ENCODE results near the gene KSR2. TPM values are rescaled to one million over a fixed set of nuclear protein-coding genes. Genes with fewer than 3 reads are reported as not detected.

The KSR2 gene
- total and polyA plus RNA-seq, 2 of the 4 experiments (the other 2 are of a cell fraction): not detected

DNA sequence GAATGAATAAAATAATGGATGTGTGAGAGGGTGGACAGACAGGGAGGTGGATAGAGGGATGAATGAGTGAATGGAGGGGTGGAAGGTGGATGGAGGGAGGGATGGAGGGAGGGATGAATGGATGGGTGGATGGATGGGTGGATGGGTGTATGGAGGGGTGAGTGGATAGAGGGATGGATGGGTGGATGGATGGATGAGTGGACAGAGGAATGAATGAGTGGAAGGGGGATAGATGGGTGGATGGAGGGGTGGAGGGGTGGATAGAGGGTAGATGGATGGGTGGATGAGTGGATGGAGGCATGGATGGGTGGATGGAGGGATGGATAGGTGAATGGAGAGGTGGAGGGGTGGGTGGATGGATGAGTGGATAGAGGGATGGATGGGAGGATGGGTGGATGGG is 559.5 kb downstream of the KSR2 start:
- ATAC-seq (ENCODE audit: low read depth) (no peak), DNase-seq (no peak)
- H2BK15ac ChIP-seq (ENCODE audit: low read depth, low read length): no peak overlapping the region
- no peak overlapping the region for H3K4me2 ChIP-seq (ENCODE audit: low read depth, low read length)
- no peak overlapping the region for H2AK5ac ChIP-seq (ENCODE audit: low read depth, low read length)
- H3K9me1 ChIP-seq (ENCODE audit: insufficient read depth, low read length): no peaks in the 10 kb centered on the region
- H3K4me3 ChIP-seq (ENCODE audit: insufficient read depth, low read depth, low read length): no peak overlapping the region
- intact Hi-C loops (cut with micrococcal nuclease) (no loop called here), in situ Hi-C loops (cut with MboI; ENCODE audit: low sequenced_read_pairs) (no loop called here), dilution Hi-C loops (cut with HindIII; ENCODE audit: low sequenced_read_pairs, unreplicated experiment) (no loop called here)
- H3K4ac ChIP-seq (ENCODE audit: low read depth, low read length): no peak overlapping the region
- H3K14ac ChIP-seq (replicated peaks; ENCODE audit: low read depth, low read length): no peak overlapping the region
- no peaks in the 10 kb centered on the region for H4K20me1 ChIP-seq (ENCODE audit: insufficient read depth, low read length)
- peaks cover 39% of the 10 kb centered on the region for H3K9me3 ChIP-seq (ENCODE audit: control insufficient read depth, insufficient read depth, low read length)
- no peak overlapping the region for H3K9ac ChIP-seq (ENCODE audit: low read depth, low read length)
- H3K27ac ChIP-seq (ENCODE audit: insufficient read depth, low read length): no peak overlapping the region
- H3K4me1 ChIP-seq (ENCODE audit: control insufficient read depth, insufficient read depth, low read length): no peaks in the 10 kb centered on the region
- no peak overlapping the region for H3K23ac ChIP-seq (ENCODE audit: low read depth, low read length)
- no peak for TF ChIP-seq FOS (IDR thresholded peaks at IDR 0.05; ENCODE audit: low read depth, low read length)
- no peak for TF ChIP-seq RFX5 (IDR thresholded peaks at IDR 0.05; ENCODE audit: low read depth, low read length)
- TF ChIP-seq, protein P1, sequence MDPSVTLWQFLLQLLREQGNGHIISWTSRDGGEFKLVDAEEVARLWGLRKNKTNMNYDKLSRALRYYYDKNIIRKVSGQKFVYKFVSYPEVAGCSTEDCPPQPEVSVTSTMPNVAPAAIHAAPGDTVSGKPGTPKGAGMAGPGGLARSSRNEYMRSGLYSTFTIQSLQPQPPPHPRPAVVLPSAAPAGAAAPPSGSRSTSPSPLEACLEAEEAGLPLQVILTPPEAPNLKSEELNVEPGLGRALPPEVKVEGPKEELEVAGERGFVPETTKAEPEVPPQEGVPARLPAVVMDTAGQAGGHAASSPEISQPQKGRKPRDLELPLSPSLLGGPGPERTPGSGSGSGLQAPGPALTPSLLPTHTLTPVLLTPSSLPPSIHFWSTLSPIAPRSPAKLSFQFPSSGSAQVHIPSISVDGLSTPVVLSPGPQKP (IDR thresholded peaks at IDR 0.05; ENCODE audit: borderline replicate concordance, low read depth, low read length): no peak
- no peak for TF ChIP-seq RAD21 (IDR thresholded peaks at IDR 0.05; ENCODE audit: low read length)
- no peak for TF ChIP-seq POLR2A (IDR thresholded peaks at IDR 0.05; ENCODE audit: low read depth, low read length)
- TF ChIP-seq MAFK (IDR thresholded peaks at IDR 0.05; ENCODE audit: low read depth, low read length): no peak
- TF ChIP-seq CHD1 (IDR thresholded peaks at IDR 0.05; ENCODE audit: low read depth, low read length): no peak
- H3K56ac ChIP-seq (ENCODE audit: extremely low read depth, insufficient read depth, low read length): no peak overlapping the region
- no peak overlapping the region for H4K91ac ChIP-seq (ENCODE audit: insufficient read depth, low read depth, low read length)
- H3K79me1 ChIP-seq (ENCODE audit: low read depth in 1 of 2, low read length in 2 of 2): no peaks in the 10 kb centered on the region
- ChIA-PET POLR2A (ENCODE audit: unreplicated experiment) (no interaction called here), CTCF (no interaction called here)
- no peak overlapping the region for H2BK20ac ChIP-seq (ENCODE audit: low read depth, low read length)
- H3K36me3 ChIP-seq (ENCODE audit: control insufficient read depth, insufficient read depth, low read length): no peaks in the 10 kb centered on the region
- no peaks in the 10 kb centered on the region for H3K27me3 ChIP-seq (ENCODE audit: control insufficient read depth, insufficient read depth, low read length)
- H2BK5ac ChIP-seq (ENCODE audit: low read depth, low read length, poor library complexity, severe bottlenecking): peak overlapping the region; percentile 39
- H2AK9ac ChIP-seq (replicated peaks; ENCODE audit: low read depth, low read length, poor library complexity): no peak overlapping the region
- no peak overlapping the region for H2BK120ac ChIP-seq (ENCODE audit: low read depth, low read length)
- no TSS peak for BruUV-seq (replicated peaks)
- H3K18ac ChIP-seq (ENCODE audit: low read depth, low read length): no peak overlapping the region
- H2AFZ ChIP-seq (replicated peaks; ENCODE audit: low read length, poor library complexity): no peak overlapping the region
- no peak overlapping the region for H4K5ac ChIP-seq (ENCODE audit: low read depth, low read length)
- no peak overlapping the region for H4K8ac ChIP-seq (ENCODE audit: low read depth in 2 of 2, low read length in 2 of 2)

Data from IMR-90 (cell line).